ENCODE results near the gene CEP78.
A peak's percentile ranks its signal among the peaks of the same experiment; 100 is the strongest.

The CEP78 gene

GRCh38 chr9:78261403-78262001, 25.6 kb downstream of the CEP78 start:
- no peaks in the 10 kb centered on the region for H3K9me3 ChIP-seq (ENCODE audit: control insufficient read depth, insufficient read depth, low read depth, low read length)
- H3K4me3 ChIP-seq (ENCODE audit: low read depth, low read length): no peak overlapping the region
- no peak overlapping the region for H3K27ac ChIP-seq (ENCODE audit: extremely low read depth, low read depth, low read length)
- H3K36me3 ChIP-seq (ENCODE audit: control insufficient read depth in 2 of 2, insufficient read depth in 1 of 2, low read length in 2 of 2): peaks cover 26 to 72% of the 10 kb centered on the region in 2 experiments
- TF ChIP-seq ZNF792 (tag by site-specific recombination; IDR thresholded peaks at IDR 0.05) (no peak), ZNF654 (tag by site-specific recombination; IDR thresholded peaks at IDR 0.05; ENCODE audit: low read depth) (peak; percentile 50), ZNF248 (tag by site-specific recombination; IDR thresholded peaks at IDR 0.05) (no peak), OSR2 (tag by site-specific recombination; IDR thresholded peaks at IDR 0.05) (no peak), TCF7L2 (IDR thresholded peaks at IDR 0.05; ENCODE audit: borderline replicate concordance, low read depth, low read length) (no peak), ZNF701 (tag by site-specific recombination; IDR thresholded peaks at IDR 0.05) (no peak), PBX3 (CRISPR knock-in tag; IDR thresholded peaks at IDR 0.05) (no peak), ZNF660 (tag by site-specific recombination; IDR thresholded peaks at IDR 0.05) (no peak)
- ChIA-PET CTCF (interaction anchor here (0.7 to 3.5 kb wide), 7 partner anchors 9 to 163 kb away, joined by 3 to 16 read pairs (median 4); no protein-coding TSS in a partner anchor), POLR2A (no interaction called here)
- no peaks in the 10 kb centered on the region for H3K4me1 ChIP-seq (ENCODE audit: control insufficient read depth, insufficient read depth, low read length)

DNA sequence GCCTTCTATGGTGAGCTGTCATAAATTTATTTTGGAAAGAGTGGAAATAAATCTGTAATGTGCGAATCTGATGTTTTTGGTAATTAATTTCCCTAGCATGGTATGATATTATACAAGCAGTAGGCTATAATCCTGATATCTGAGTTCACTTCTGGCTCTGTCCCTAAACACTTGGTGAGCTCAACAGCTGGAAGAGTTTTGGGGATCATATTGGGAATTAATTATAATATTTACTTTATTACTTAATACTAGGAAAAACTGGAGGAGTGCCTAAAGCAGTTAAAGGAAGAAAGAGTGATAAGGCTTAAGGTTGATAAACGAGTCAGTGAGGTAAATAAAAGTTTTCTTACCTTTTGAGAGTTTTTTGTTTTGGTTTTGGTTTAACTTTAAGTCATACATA, 26.8 kb downstream of the CEP78 start:
- ChIA-PET CTCF (interaction anchor here (0.6 to 1.2 kb wide), 4 partner anchors 8 to 283 kb away, joined by 3 to 9 read pairs (median 5); partner anchors contain the start of gene PSAT1), POLR2A (interaction anchor here (1.1 kb wide), 1 partner anchor 34 kb away, joined by 3 read pairs; the partner anchor contains the start of gene PSAT1)
- Histone ChIP-seq H3K36me3 (ENCODE audit: control insufficient read depth in 2 of 2, insufficient read depth in 1 of 2, low read length in 2 of 2) (peaks cover 21 to 72% of the 10 kb centered on the region in 2 experiments), H3K9me3 (ENCODE audit: control insufficient read depth, insufficient read depth, low read depth, low read length) (no peaks in the 10 kb centered on the region), H3K27ac (ENCODE audit: extremely low read depth, low read depth, low read length) (no peak overlapping the region), H3K4me1 (ENCODE audit: control insufficient read depth, insufficient read depth, low read length) (no peaks in the 10 kb centered on the region), H3K4me3 (ENCODE audit: low read depth, low read length) (no peak overlapping the region)
- no peak for TF ChIP-seq TCF7L2 (IDR thresholded peaks at IDR 0.05; ENCODE audit: borderline replicate concordance, low read depth, low read length)
- TF ChIP-seq, protein P1, sequence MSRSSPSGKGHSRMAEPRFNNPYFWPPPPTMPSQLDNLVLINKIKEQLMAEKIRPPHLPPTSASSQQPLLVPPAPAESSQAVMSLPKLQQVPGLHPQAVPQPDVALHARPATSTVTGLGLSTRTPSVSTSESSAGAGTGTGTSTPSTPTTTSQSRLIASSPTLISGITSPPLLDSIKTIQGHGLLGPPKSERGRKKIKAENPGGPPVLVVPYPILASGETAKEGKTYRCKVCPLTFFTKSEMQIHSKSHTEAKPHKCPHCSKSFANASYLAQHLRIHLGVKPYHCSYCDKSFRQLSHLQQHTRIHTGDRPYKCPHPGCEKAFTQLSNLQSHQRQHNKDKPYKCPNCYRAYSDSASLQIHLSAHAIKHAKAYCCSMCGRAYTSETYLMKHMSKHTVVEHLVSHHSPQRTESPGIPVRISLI (tag by site-specific recombination; IDR thresholded peaks at IDR 0.05): no peak
- TF ChIP-seq ZNF10 (tag by site-specific recombination; IDR thresholded peaks at IDR 0.05): no peak

GRCh38 chr9:78267889-78268288, 32.0 kb downstream of the CEP78 start:
- CTCF ChIA-PET: no interaction called here
- Histone ChIP-seq H3K4me1 (ENCODE audit: control insufficient read depth, insufficient read depth, low read length) (no peaks in the 10 kb centered on the region), H3K27ac (ENCODE audit: extremely low read depth, low read depth, low read length) (no peak overlapping the region), H3K36me3 (ENCODE audit: control insufficient read depth in 2 of 2, insufficient read depth in 1 of 2, low read length in 2 of 2) (peaks cover 20 to 81% of the 10 kb centered on the region in 2 experiments), H3K9me3 (ENCODE audit: control insufficient read depth, insufficient read depth, low read depth, low read length) (no peaks in the 10 kb centered on the region), H3K4me3 (ENCODE audit: low read depth, low read length) (no peak overlapping the region)
- TF ChIP-seq ZNF24 (tag by site-specific recombination; IDR thresholded peaks at IDR 0.05) (no peak), EGR2 (tag by site-specific recombination; IDR thresholded peaks at IDR 0.05; ENCODE audit: low read depth) (no peak), ZNF311 (tag by site-specific recombination; IDR thresholded peaks at IDR 0.05; ENCODE audit: borderline replicate concordance) (no peak), ELK4 (IDR thresholded peaks at IDR 0.05; ENCODE audit: borderline replicate concordance, low read depth, low read length) (no peak), ZNF555 (tag by site-specific recombination; conservative IDR thresholded peaks at IDR 0.05) (no peak), ZNF529 (tag by site-specific recombination; IDR thresholded peaks at IDR 0.05; ENCODE audit: insufficient replicate concordance) (no peak), ZNF202 (tag by site-specific recombination; IDR thresholded peaks at IDR 0.05; ENCODE audit: borderline replicate concordance) (no peak), ZNF433 (tag by site-specific recombination; IDR thresholded peaks at IDR 0.05; ENCODE audit: low read depth) (no peak), ZNF510 (tag by site-specific recombination; IDR thresholded peaks at IDR 0.05; ENCODE audit: insufficient replicate concordance) (no peak), REPIN1 (tag by site-specific recombination; IDR thresholded peaks at IDR 0.05; ENCODE audit: low read depth) (no peak), ZNF776 (tag by site-specific recombination; IDR thresholded peaks at IDR 0.05; ENCODE audit: borderline replicate concordance) (no peak), ZNF423 (tag by site-specific recombination; IDR thresholded peaks at IDR 0.05) (no peak), TSHZ1 (tag by site-specific recombination; IDR thresholded peaks at IDR 0.05; ENCODE audit: borderline replicate concordance) (no peak), ZNF366 (tag by site-specific recombination; conservative IDR thresholded peaks at IDR 0.05) (no peak), ZNF2 (tag by site-specific recombination; IDR thresholded peaks at IDR 0.05) (no peak)
- POLR2A ChIA-PET: interaction anchor here (0.9 kb wide), 1 partner anchor 29 kb away, joined by 4 read pairs; the partner anchor contains the start of gene PSAT1

Data from HEK293 (cell line).